ENCODE results near the gene NINJ2. TPM values are rescaled to one million over a fixed set of nuclear protein-coding genes. Genes with fewer than 3 reads are reported as not detected.

The NINJ2 gene
- total RNA-seq, 1 donor from 2014 or later: not detected

DNA sequence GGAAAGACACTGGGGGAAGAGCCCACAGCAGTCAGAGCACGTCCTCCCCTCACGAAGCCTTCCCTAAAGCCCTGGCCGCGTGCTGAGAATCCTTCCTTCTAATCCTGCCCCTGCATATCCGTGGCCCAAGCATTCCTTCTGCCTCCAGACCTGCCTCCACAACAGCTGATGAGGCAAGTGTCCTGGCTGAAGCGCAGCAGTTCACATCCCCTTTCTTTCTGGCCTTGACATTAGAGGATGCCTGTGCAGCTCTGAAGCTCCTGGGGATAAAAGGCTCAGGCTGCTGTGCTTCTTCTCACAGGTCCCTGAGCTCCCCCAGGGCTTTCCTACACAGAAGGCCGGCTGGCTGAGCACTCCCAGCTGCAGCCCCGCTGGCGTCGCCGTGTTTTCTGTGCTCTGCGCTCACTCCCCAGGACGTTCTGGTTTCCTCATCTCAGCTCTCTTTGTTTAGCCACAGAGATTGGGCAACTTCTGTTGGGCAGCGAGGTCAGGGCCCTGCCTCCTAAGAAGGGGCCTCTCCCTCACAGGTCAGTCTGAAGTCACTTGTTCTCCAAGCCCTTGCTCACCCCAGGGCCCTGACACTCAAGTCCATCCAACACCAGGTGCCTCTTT is 45.8 kb downstream of the NINJ2 start:
- no peak for DNase-seq (ENCODE audit: low read depth)
- TF ChIP-seq, protein P1, sequence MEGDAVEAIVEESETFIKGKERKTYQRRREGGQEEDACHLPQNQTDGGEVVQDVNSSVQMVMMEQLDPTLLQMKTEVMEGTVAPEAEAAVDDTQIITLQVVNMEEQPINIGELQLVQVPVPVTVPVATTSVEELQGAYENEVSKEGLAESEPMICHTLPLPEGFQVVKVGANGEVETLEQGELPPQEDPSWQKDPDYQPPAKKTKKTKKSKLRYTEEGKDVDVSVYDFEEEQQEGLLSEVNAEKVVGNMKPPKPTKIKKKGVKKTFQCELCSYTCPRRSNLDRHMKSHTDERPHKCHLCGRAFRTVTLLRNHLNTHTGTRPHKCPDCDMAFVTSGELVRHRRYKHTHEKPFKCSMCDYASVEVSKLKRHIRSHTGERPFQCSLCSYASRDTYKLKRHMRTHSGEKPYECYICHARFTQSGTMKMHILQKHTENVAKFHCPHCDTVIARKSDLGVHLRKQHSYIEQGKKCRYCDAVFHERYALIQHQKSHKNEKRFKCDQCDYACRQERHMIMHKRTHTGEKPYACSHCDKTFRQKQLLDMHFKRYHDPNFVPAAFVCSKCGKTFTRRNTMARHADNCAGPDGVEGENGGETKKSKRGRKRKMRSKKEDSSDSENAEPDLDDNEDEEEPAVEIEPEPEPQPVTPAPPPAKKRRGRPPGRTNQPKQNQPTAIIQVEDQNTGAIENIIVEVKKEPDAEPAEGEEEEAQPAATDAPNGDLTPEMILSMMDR (IDR thresholded peaks at IDR 0.05; ENCODE audit: insufficient read depth, low read length, poor library complexity, severe bottlenecking): no peak
- H3K4me3 ChIP-seq (ENCODE audit: low read depth, low read length): no peak overlapping the region
- no peaks in the 10 kb centered on the region for H3K27me3 ChIP-seq (ENCODE audit: control insufficient read depth, insufficient read depth, low read length)
- no peaks in the 10 kb centered on the region for H3K36me3 ChIP-seq (ENCODE audit: control insufficient read depth, insufficient read depth, low read length)

DNA sequence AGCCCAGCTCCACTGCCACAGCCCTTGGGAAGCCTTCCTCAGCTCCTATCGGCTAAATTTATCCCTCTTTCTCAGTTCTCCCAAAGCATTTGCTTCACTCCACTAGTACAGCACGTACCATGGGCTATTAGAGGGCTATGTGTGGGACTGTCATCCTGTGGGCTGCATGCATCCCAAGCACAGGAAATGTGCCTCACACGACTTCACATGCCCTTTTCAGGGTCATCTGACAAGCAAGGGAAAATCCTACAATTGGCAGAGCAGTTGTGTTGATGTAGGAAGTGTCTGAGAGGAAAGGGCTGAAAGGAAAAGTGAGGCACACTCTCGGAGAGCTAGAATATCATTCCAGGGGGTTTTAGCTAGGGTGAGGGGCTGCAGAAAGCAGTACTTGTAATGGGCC is 47.6 kb downstream of the NINJ2 start:
- Histone ChIP-seq H3K27me3 (ENCODE audit: control insufficient read depth, insufficient read depth, low read length) (no peaks in the 10 kb centered on the region), H3K4me3 (ENCODE audit: low read depth, low read length) (no peak overlapping the region), H3K36me3 (ENCODE audit: control insufficient read depth, insufficient read depth, low read length) (no peaks in the 10 kb centered on the region)
- TF ChIP-seq, protein P1 (IDR thresholded peaks at IDR 0.05; ENCODE audit: insufficient read depth, low read length, poor library complexity, severe bottlenecking): no peak
- no peak for DNase-seq (ENCODE audit: low read depth)

DNA sequence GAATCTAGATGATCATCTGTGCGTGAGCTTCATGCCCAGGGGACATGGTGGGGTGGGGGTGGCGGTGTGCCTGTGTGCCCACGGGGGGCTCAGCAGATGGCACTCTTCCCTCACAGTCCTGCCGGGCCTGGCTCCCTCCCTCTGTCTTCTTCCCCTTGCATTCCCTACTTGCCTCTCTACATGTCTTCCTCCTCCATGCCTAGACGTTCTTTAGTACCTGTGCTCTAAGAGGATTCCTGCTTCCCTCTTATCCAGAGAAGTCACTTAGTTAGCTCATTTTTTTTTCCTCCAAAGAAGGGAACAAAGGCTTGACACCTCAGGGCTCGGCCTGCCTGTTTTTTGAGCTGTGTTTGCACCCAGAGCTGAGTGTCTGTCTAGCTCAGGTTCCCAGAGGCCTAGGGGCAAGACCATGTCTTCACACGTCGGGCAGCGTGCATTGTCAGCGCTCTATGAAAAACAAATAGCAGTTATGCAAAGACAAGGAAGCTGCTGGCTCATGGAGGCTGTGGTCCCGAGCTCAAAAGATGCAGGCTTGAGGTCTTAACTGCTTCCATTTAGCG is 48.8 kb downstream of the NINJ2 start:
- DNase-seq (ENCODE audit: low read depth): no peak
- Histone ChIP-seq H3K27me3 (ENCODE audit: control insufficient read depth, insufficient read depth, low read length) (no peaks in the 10 kb centered on the region), H3K36me3 (ENCODE audit: control insufficient read depth, insufficient read depth, low read length) (no peaks in the 10 kb centered on the region), H3K4me3 (ENCODE audit: low read depth, low read length) (no peak overlapping the region)
- TF ChIP-seq, protein P1 (IDR thresholded peaks at IDR 0.05; ENCODE audit: insufficient read depth, low read length, poor library complexity, severe bottlenecking): peak; percentile 33

- Histone ChIP-seq H3K27me3 (ENCODE audit: control insufficient read depth, insufficient read depth, low read length) (no peaks in the 10 kb centered on the region), H3K4me3 (ENCODE audit: low read depth, low read length) (no peak overlapping the region), H3K36me3 (ENCODE audit: control insufficient read depth, insufficient read depth, low read length) (no peaks in the 10 kb centered on the region)
- TF ChIP-seq, protein P1 (IDR thresholded peaks at IDR 0.05; ENCODE audit: insufficient read depth, low read length, poor library complexity, severe bottlenecking): no peak
- DNase-seq (ENCODE audit: low read depth): no peak
Observed at GRCh38 chr12:613996-614395, 49.2 kb downstream of the NINJ2 start.

DNA sequence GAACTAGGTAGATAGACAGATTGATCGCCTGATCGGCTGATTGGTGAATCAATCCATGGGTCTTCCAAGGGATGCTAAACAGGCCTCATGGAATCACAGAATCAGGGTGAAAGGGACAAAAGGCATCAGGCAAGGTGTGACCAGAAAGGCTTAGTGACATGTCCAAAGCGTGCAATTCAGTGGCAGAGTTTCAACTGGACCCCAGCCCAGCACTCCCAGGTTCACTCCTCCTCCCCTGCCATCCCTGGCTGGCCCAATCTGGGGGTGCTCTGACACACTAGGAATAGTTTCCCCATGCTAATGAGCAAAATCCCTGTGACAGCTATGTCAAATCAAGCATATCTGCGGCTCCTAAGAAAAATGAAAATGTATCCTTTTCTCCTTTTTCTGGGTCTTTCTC is 50.4 kb downstream of the NINJ2 start:
- H3K27me3 ChIP-seq (ENCODE audit: control insufficient read depth, insufficient read depth, low read length): no peaks in the 10 kb centered on the region
- H3K4me3 ChIP-seq (ENCODE audit: low read depth, low read length): no peak overlapping the region
- H3K36me3 ChIP-seq (ENCODE audit: control insufficient read depth, insufficient read depth, low read length): no peaks in the 10 kb centered on the region
- TF ChIP-seq, protein P1 (IDR thresholded peaks at IDR 0.05; ENCODE audit: insufficient read depth, low read length, poor library complexity, severe bottlenecking): no peak
- DNase-seq (ENCODE audit: low read depth): no peak

- no peak overlapping the region for H3K4me3 ChIP-seq (ENCODE audit: low read depth, low read length)
- no peaks in the 10 kb centered on the region for H3K36me3 ChIP-seq (ENCODE audit: control insufficient read depth, insufficient read depth, low read length)
- H3K27me3 ChIP-seq (ENCODE audit: control insufficient read depth, insufficient read depth, low read length): no peaks in the 10 kb centered on the region
- TF ChIP-seq, protein P1 (IDR thresholded peaks at IDR 0.05; ENCODE audit: insufficient read depth, low read length, poor library complexity, severe bottlenecking): no peak
- no peak for DNase-seq (ENCODE audit: low read depth)
Observed at GRCh38 chr12:612293-612692, 51.0 kb downstream of the NINJ2 start.

Measured in kidney epithelial cell (primary cell).